Stimulated activated naive CD8-positive, alpha-beta T cell treated with anti-CD3 and anti-CD28 coated beads, Interleukin-15, Interleukin-2, amounts not matched to agents 100 ng/mL and 50 ng/mL, for 24 hours (primary cell): ENCODE results near the gene QSOX2.
"Not testable (repeated sequence)": the region's sequence is repeated elsewhere in the genome, so short reads cannot be mapped to it uniquely, and the experiment has no call there.

Experiments used
- H3K27ac Mint-ChIP-seq: one replicate; pipeline ENCODE4 v1.8.0; 2021; ENCODE audit warnings: mild to moderate bottlenecking, mixed read lengths
- H3K27me3 Mint-ChIP-seq: one replicate; pipeline ENCODE4 v1.8.0; 2021; ENCODE audit warnings: mixed read lengths
- H3K36me3 Mint-ChIP-seq: one replicate; pipeline ENCODE4 v1.8.0; 2021; ENCODE audit warnings: low read depth, mixed read lengths
- H3K4me1 Mint-ChIP-seq: one replicate; pipeline ENCODE4 v1.8.0; 2021; ENCODE audit warnings: low read depth, mixed read lengths
- H3K4me3 Mint-ChIP-seq: one replicate; pipeline ENCODE4 v1.8.0; 2021; ENCODE audit warnings: mild to moderate bottlenecking, mixed read lengths
- H3K9me3 Mint-ChIP-seq: one replicate; pipeline ENCODE4 v1.8.0; 2021; ENCODE audit warnings: mixed read lengths

Gene QSOX2

GRCh38 chr9:136242248-136242647 lies 3.4 kb downstream of the QSOX2 start:
- Mint-ChIP-seq H3K27me3 (no peaks in the 10 kb centered on the region), H3K36me3 (peaks cover 18% of the 10 kb centered on the region), H3K4me1 (peaks cover 67% of the 10 kb centered on the region), H3K9me3 (no peaks in the 10 kb centered on the region), H3K4me3 (no peak overlapping the region), H3K27ac (no peak overlapping the region)

GRCh38 chr9:136241542-136241941 lies 4.1 kb downstream of the QSOX2 start:
- no peaks in the 10 kb centered on the region for H3K27me3 Mint-ChIP-seq
- no peak overlapping the region for H3K4me3 Mint-ChIP-seq
- peaks cover 18% of the 10 kb centered on the region for H3K36me3 Mint-ChIP-seq
- peaks cover 67% of the 10 kb centered on the region for H3K4me1 Mint-ChIP-seq
- H3K9me3 Mint-ChIP-seq, result no peaks in the 10 kb centered on the region
- no peak overlapping the region for H3K27ac Mint-ChIP-seq

DNA sequence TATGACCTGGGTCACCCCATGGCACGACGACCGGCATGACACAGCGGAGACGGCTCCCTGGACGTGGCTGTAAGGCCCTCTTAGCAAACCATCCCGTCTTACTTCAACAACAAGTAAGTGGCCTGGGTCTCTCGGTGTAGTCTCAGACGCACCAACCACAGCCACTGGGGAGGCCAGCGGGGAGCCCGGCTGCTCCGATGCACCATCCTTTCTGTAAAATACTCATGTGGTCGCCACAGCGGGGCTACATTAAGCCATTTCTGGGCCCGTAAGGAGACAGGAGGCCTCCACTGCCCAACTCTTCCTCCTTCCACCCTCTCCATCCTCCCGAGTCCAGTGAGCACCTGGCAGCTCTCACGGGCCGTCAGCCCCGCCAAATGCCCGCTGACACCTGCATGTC lies 4.7 kb downstream of the QSOX2 start:
- H3K27me3 Mint-ChIP-seq, result no peaks in the 10 kb centered on the region
- H3K27ac Mint-ChIP-seq, result no peak overlapping the region
- H3K9me3 Mint-ChIP-seq, result no peaks in the 10 kb centered on the region
- H3K4me1 Mint-ChIP-seq, result peaks cover 64% of the 10 kb centered on the region
- no peak overlapping the region for H3K4me3 Mint-ChIP-seq
- peaks cover 18% of the 10 kb centered on the region for H3K36me3 Mint-ChIP-seq

DNA sequence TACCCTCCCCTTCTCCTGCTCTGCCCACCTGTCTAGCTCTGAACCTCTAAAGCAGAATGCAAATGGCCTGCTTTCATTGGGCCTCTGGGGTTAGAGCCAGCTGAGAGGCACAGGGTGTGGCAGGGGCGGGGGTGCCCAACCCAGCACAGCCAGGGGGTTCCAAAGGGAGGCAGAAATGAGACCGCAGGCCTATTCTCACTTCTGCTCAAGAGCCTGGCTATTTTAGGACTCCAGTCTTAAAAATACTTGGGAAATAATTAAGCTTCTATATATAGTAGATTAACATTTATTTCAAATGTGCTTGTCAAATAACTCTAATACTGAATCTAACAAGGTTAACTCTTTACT lies 5.7 kb downstream of the QSOX2 start:
- Mint-ChIP-seq H3K9me3 (no peaks in the 10 kb centered on the region), H3K4me3 (no peak overlapping the region), H3K27me3 (no peaks in the 10 kb centered on the region), H3K36me3 (peaks cover 25% of the 10 kb centered on the region), H3K27ac (no peak overlapping the region), H3K4me1 (peaks cover 64% of the 10 kb centered on the region)

GRCh38 chr9:136239135-136239982 lies 6.3 kb downstream of the QSOX2 start:
- Mint-ChIP-seq H3K4me1 (peaks cover 63% of the 10 kb centered on the region), H3K27me3 (no peaks in the 10 kb centered on the region), H3K9me3 (no peaks in the 10 kb centered on the region), H3K4me3 (no peak overlapping the region), H3K36me3 (peaks cover 22% of the 10 kb centered on the region), H3K27ac (no peak overlapping the region)

DNA sequence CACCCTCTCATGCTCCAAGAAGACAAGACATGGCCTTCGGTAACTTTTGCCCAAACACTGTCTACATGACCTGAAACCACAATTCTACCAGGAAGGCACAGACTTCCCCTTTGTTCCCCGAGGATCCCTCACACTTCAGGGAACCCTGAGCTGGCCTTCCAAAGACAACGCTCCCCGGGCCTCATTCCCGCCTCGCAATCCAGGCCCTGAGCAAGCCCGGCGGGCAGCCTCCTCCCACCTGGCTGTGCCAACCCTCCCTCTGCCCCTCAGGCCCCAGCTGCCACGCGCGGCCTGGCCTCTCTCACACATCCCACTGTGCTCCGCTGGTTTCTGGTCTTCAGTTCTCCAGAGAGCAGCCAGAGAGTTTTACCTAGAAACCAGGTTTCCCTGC lies 7.3 kb downstream of the QSOX2 start:
- Mint-ChIP-seq H3K36me3 (peaks cover 32% of the 10 kb centered on the region), H3K27ac (no peak overlapping the region), H3K9me3 (no peaks in the 10 kb centered on the region), H3K4me3 (no peak overlapping the region), H3K4me1 (peaks cover 63% of the 10 kb centered on the region), H3K27me3 (no peaks in the 10 kb centered on the region)

DNA sequence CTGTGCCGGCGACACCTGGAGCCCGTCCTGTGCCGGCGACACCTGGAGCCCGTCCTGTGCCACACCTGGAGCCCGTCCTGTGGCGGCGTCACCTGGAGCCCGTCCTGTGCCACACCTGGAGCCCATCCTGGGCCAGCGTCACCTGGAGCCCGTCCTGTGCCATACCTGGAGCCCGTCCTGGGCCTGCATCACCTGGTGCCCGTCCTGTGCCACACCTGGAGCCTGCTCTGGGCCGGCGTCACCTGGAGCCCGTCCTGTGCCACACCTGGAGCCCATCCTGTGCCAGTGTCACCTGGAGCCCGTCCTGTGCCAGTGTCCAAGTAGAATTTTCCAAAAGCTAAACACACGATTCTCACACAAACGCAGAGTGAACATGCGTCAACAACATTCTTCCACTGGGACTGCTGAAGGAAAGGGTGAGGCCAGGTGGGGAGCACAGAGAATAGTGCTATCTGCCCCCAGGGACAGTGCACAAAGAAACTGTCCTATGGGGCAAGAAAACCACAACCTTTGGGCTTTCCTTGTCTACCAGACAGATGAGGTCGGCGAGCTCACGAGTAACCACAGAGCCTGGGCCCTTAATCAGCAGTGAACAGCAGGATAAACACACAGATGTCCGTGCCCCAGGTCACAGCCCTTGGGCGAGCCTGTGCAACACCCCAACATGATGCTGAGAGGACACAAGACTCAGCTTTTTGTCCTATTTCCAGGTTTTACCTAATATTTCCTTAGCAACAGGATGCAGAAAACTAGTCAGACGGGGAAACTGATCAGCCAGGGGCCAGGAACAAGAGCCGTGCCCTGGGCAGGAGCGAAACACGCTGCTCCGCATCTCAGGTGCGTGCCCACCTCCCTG lies 7.9 kb downstream of the QSOX2 start:
- Mint-ChIP-seq H3K27ac (no peak overlapping the region), H3K4me3 (no peak overlapping the region)

GRCh38 chr9:136236471-136237410 lies 8.9 kb downstream of the QSOX2 start:
- H3K9me3 Mint-ChIP-seq, H3K27ac Mint-ChIP-seq, H3K27me3 Mint-ChIP-seq, H3K4me3 Mint-ChIP-seq: not testable (repeated sequence)
- Mint-ChIP-seq H3K4me1 (peaks cover 65% of the 10 kb centered on the region), H3K36me3 (peaks cover 38% of the 10 kb centered on the region)

More for the DNA sequence above, 7.9 kb downstream of the QSOX2 start:
- Mint-ChIP-seq H3K27me3 (no peaks in the 10 kb centered on the region), H3K4me1 (peaks cover 63% of the 10 kb centered on the region), H3K36me3 (peaks cover 34% of the 10 kb centered on the region), H3K9me3 (no peaks in the 10 kb centered on the region)

DNA sequence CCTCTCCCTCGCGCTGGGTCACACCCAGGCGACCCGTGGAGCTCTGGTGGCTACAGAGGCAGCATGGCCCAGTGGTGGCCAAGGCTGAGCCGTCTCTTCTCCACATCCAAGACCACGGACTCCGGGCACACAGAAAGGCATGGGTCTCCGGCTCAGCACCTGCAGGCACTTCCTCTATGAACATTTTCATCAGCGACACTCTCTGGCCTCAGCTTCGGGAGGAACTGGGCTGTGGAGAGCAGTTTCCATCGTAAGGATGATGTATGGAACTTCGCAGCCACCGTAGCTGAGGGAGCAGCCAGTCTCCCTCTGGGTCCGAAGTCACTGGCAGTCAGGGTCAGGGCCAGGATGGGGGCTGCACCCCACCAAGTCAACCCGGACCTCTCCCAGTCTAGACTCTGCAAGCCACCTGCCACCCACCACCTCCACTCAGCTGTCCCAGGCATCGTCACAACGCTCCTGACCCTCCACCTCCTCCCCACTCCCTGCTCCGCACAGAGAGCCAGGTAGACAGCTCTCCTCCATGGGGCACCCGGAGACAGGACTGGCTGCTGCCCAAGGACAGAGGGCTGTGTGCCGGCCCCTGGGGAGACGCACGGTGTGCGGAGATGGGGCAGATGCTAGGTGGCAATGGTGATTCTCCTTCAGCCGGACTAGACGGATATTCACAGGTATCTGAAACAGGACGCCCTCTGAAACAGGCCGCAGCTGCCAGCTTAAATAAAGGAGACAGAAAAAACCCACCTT lies 9.7 kb downstream of the QSOX2 start:
- H3K4me3 Mint-ChIP-seq, result no peak overlapping the region
- no peaks in the 10 kb centered on the region for H3K9me3 Mint-ChIP-seq
- peaks cover 56% of the 10 kb centered on the region for H3K4me1 Mint-ChIP-seq
- H3K27ac Mint-ChIP-seq, result no peak overlapping the region
- peaks cover 39% of the 10 kb centered on the region for H3K36me3 Mint-ChIP-seq
- no peaks in the 10 kb centered on the region for H3K27me3 Mint-ChIP-seq

DNA sequence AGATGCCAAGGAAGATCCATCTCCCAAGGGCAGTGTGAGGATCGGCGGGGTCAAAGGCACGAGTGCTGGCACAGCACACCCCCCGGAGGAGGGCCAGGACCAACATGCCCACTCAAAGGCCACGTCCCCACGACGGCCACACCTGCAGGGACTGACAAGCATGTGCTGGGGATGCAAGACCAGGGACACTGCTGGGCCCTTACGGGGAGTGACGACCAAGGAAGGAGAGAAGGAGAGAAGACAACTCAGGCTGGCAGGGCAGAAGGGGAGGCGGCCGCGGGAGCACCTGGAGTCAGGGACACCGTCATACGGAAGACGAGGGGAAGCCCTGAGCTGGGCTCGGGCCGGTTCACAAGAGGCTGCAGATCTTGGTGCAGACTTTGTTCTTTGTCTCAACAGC lies 10.4 kb downstream of the QSOX2 start:
- Mint-ChIP-seq H3K27ac (no peak overlapping the region), H3K36me3 (peaks cover 42% of the 10 kb centered on the region), H3K9me3 (no peaks in the 10 kb centered on the region), H3K27me3 (no peaks in the 10 kb centered on the region), H3K4me3 (no peak overlapping the region), H3K4me1 (peaks cover 56% of the 10 kb centered on the region)

GRCh38 chr9:136234597-136234996 lies 11.0 kb downstream of the QSOX2 start:
- no peaks in the 10 kb centered on the region for H3K27me3 Mint-ChIP-seq
- peaks cover 60% of the 10 kb centered on the region for H3K4me1 Mint-ChIP-seq
- peaks cover 41% of the 10 kb centered on the region for H3K36me3 Mint-ChIP-seq
- no peak overlapping the region for H3K4me3 Mint-ChIP-seq
- no peak overlapping the region for H3K27ac Mint-ChIP-seq
- no peaks in the 10 kb centered on the region for H3K9me3 Mint-ChIP-seq

- H3K36me3 Mint-ChIP-seq, result peaks cover 38% of the 10 kb centered on the region
- H3K4me1 Mint-ChIP-seq, result peaks cover 57% of the 10 kb centered on the region
- H3K4me3 Mint-ChIP-seq, result no peak overlapping the region
- no peaks in the 10 kb centered on the region for H3K27me3 Mint-ChIP-seq
- peak overlapping the region; percentile 26 for H3K27ac Mint-ChIP-seq
- H3K9me3 Mint-ChIP-seq, result no peaks in the 10 kb centered on the region
These were observed 11.7 kb downstream of the QSOX2 start for GRCh38 chr9:136233868-136234267.

- Mint-ChIP-seq H3K27ac (peak overlapping the region; percentile 26), H3K36me3 (peaks cover 42% of the 10 kb centered on the region), H3K4me3 (no peak overlapping the region), H3K9me3 (no peaks in the 10 kb centered on the region), H3K27me3 (no peaks in the 10 kb centered on the region), H3K4me1 (peaks cover 57% of the 10 kb centered on the region)
These were observed 12.2 kb downstream of the QSOX2 start for GRCh38 chr9:136233411-136233810.

DNA sequence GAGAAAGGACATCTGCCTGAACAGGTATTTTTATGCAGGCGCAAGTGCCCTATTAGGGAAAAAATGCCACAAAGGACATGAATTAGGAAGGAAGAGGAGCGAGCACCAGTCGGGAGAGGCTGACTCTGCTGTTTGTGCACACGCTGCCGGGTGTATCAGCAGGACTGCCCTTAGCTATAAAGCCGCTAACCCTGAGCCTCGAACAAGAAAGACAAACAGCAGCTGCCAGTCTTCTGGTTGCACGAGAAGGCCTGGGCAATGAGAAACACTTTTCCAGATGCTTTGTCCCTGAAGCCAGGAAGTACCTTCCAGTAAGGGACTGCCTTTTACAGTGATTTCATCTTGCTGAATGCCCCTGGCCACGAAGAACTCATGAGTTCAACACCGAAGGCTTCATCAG lies 12.6 kb downstream of the QSOX2 start:
- no peak overlapping the region for H3K4me3 Mint-ChIP-seq
- H3K9me3 Mint-ChIP-seq, result no peaks in the 10 kb centered on the region
- H3K27me3 Mint-ChIP-seq, result no peaks in the 10 kb centered on the region
- H3K27ac Mint-ChIP-seq, result no peak overlapping the region
- peaks cover 57% of the 10 kb centered on the region for H3K4me1 Mint-ChIP-seq
- H3K36me3 Mint-ChIP-seq, result peaks cover 42% of the 10 kb centered on the region
